Large intestine (tissue), 3 donors: ENCODE data around the gene LRRC8D. TPM values are rescaled to one million over a fixed set of nuclear protein-coding genes. Genes with fewer than 3 reads are reported as not detected.
"Not testable (repeated sequence)": the region's sequence is repeated elsewhere in the genome, so short reads cannot be mapped to it uniquely, and the experiment has no call there.

ENCODE experiments used
- DNase-seq, 2 donors: peaks; one replicate each; pipeline versions ENCODE4 v3.0.0 to v3.0.0-alpha.2; 2013
- H3K27ac ChIP-seq: one replicate; pipeline ENCODE4 v1.5.1; 2013; ENCODE audit warnings: low read length
- H3K27me3 ChIP-seq: 2 replicates; pipeline ENCODE4 v1.6.1; 2013; ENCODE audit warnings: low read length; ENCODE audit not compliant: control insufficient read depth, insufficient read depth
- H3K36me3 ChIP-seq: 2 replicates; pipeline ENCODE4 v1.6.1; 2013; ENCODE audit warnings: low read length; ENCODE audit not compliant: control insufficient read depth, insufficient read depth
- H3K4me1 ChIP-seq: one replicate; pipeline ENCODE4 v1.6.1; 2013; ENCODE audit warnings: low read length; ENCODE audit not compliant: control insufficient read depth, insufficient read depth
- H3K4me3 ChIP-seq: one replicate; pipeline ENCODE4 v1.5.1; 2013; ENCODE audit warnings: low read length
- H3K9me3 ChIP-seq: one replicate; pipeline ENCODE4 v1.6.1; 2013; ENCODE audit warnings: mild to moderate bottlenecking, low read depth, low read length, moderate library complexity; ENCODE audit not compliant: control insufficient read depth
- WGBS: methylation state at CpG from one replicate; pipeline ENCODE4 v1.1.5; 2013; ENCODE audit warnings: low lambda C conversion rate; ENCODE audit not compliant: insufficient coverage; 5-methylcytosine and 5-hydroxymethylcytosine counted together
- polyA plus RNA-seq: library from polyadenylated mRNA; unstranded; fragments of 120-200 nt; gene quantifications from one replicate; pipeline ENCODE4 v1.2.1, GENCODE V29; 2013

Gene LRRC8D
- polyA plus RNA-seq, 1 donor: 33.3 TPM

DNA sequence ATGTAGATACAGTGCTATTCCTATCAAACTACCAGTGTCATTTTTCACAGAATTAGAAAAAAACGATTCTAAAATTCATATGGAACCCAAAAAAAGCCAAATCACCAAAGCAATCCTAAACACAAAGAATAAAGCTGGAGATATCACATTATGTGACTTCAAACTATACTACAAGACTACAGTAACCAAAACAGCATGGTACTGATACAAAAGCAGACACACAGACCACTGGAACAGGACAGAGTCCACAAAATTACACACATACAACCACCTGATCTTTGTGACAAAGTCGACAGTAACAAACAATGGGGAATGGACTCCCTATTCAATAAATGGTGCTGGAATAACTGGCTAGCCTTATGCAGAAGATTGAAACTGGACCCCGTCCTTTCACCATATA lies 102.7 kb downstream of the LRRC8D start:
- no peak overlapping the region for H3K4me3 ChIP-seq
- DNase-seq: no peak
- H3K9me3 ChIP-seq: peaks cover 4% of the 10 kb centered on the region
- no peaks in the 10 kb centered on the region for H3K36me3 ChIP-seq
- 100% methylated on average over 1 of the region's 3 CpGs for WGBS
- H3K27me3 ChIP-seq: no peaks in the 10 kb centered on the region
- no peaks in the 10 kb centered on the region for H3K4me1 ChIP-seq
- no peak overlapping the region for H3K27ac ChIP-seq

DNA sequence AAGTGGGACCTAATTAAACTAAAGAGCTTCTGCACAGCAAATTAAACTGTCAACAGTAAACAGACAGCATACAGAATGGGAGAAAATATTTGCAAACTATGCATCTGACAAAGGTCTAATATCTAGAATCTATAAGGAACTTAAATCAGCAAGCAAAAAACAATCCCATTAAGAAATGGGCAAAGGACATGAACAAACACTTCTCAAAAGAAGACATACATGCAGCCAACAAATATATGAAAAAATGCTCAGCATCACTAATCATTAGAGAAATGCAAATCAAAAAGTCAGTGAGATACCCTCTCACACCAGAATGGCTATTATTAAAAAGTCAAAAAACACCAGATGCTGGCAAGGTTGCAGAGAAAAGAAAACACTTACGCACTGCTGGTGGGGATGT lies 103.2 kb downstream of the LRRC8D start:
- DNase-seq, H3K4me3 ChIP-seq, H3K36me3 ChIP-seq, H3K27ac ChIP-seq, H3K4me1 ChIP-seq, H3K9me3 ChIP-seq, H3K27me3 ChIP-seq: not testable (repeated sequence)
- WGBS: no CpG with 5 or more reads among the region's 1 CpG

DNA sequence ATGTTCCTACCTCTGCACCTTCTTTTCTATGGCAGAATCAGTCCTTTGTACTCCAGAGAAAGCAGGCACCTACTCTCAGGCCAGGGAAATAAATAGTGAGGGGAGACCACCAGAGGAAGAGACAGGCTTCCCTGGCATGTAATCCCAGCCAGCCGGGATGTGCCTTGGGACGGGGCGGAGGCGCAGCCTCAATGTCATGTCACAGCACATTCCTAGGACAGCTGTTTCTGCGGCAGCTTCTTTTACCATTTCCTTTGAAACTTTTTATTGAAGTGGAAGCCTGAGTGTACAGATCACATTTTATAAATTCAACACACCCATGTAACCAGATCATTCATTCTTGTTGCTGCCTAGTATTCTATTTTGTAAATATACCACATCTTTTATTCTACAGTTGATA lies 106.2 kb downstream of the LRRC8D start:
- Histone ChIP-seq H3K4me1 (peaks cover 13% of the 10 kb centered on the region), H3K9me3 (peaks cover 4% of the 10 kb centered on the region), H3K27ac (no peak overlapping the region), H3K36me3 (no peaks in the 10 kb centered on the region), H3K27me3 (no peaks in the 10 kb centered on the region), H3K4me3 (no peak overlapping the region)
- WGBS: no CpG with 5 or more reads among the region's 5 CpGs
- DNase-seq: no peak

DNA sequence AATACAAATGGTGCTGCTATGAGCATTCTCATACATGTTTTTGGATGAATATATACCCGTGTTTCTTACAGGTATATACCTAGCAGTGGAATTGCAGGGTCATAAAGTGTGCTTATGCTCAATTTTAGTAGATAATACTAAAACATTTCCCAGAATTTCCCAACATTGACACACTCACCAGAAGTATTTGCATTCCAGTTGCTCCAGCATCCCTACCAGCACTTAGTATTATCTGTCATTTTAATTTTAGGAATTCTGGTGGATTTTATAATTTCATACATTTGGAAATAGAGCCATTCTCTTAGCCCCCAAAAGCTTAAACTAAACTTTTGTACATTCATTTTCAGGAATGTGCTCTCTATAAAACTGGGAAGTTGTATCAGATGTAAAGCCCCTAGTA lies 106.6 kb downstream of the LRRC8D start:
- no CpG with 5 or more reads among the region's 1 CpG for WGBS
- Histone ChIP-seq H3K4me3 (no peak overlapping the region), H3K27me3 (no peaks in the 10 kb centered on the region), H3K27ac (no peak overlapping the region), H3K36me3 (no peaks in the 10 kb centered on the region), H3K4me1 (peaks cover 13% of the 10 kb centered on the region), H3K9me3 (peaks cover 4% of the 10 kb centered on the region)
- no peak for DNase-seq

DNA sequence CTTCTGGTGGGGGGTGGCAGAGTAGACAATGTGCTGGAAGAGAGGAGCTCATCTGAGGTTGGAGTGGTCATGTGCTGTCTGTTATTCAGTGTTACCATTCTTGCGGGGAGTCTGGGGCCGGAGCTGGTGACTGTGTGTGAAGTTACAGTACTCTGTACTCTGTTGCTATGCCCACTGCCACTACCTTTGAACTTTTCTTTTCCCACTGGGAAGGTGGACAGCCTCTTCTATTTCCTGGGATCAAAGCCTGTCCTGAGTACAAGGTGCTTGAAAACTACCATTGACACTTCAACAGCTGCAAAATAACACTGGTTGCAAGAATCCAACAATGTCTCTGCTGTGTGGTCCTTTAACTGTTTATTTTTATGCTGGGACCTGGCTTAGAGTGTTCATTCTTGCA lies 107.7 kb downstream of the LRRC8D start:
- Histone ChIP-seq H3K27me3 (no peaks in the 10 kb centered on the region), H3K27ac (peak overlapping the region; percentile 38), H3K36me3 (peaks cover 6% of the 10 kb centered on the region), H3K9me3 (peaks cover 2% of the 10 kb centered on the region), H3K4me3 (no peak overlapping the region), H3K4me1 (peaks cover 13% of the 10 kb centered on the region)
- WGBS: no CpG with 5 or more reads among the region's 2 CpGs
- DNase-seq: peak; percentile 61 to 85

DNA sequence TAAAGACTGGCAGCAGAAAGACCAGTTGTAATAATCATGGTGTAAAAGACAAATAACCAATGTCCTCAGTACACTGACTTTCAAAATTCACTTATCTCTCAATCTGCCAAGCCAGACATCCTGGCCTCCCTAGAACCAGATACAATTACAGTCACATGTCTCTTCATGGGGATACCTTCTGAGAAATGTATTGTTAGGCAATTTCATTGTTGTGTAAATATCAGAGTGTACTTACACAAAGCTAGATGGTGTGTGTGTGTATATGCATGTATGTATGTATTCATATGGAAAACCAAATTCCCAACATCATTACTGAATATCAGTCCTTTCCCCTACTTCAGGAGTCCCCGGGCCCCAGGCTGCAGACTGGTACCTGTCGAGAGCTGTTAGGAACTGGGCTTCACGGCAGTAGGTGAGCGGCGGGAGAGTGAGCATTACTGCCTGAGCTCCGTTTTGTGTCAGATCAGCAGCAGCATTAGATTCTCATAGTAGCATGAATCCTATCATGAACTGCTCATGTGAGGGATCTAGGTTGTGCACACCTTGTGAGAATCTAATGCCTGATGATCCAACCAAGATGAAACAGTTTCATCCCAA lies 108.7 kb downstream of the LRRC8D start:
- H3K27ac ChIP-seq: peak overlapping the region; percentile 38
- H3K27me3 ChIP-seq: no peaks in the 10 kb centered on the region
- no CpG with 5 or more reads among the region's 6 CpGs for WGBS
- DNase-seq: no peak
- H3K4me1 ChIP-seq: peaks cover 13% of the 10 kb centered on the region
- no peak overlapping the region for H3K4me3 ChIP-seq
- no peaks in the 10 kb centered on the region for H3K9me3 ChIP-seq
- peaks cover 16% of the 10 kb centered on the region for H3K36me3 ChIP-seq

DNA sequence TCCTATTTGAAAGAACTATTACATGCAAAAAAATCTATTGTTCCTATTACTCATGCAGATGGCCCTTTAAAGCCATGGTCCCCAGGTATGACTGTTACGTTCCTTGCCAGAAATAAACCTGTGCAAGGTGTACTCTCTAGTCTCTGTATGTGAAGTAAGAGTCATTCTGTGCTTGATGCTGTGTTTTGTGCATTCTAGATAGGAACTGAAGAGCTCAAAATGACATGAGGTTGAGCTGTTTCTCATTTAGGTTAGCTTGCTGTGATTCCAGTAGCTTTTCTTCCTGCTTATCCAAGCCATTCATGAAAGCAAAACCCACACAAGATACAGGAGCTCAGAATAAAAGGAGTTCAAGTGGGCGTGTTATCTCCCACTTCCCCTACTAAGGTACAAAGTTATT lies 109.7 kb downstream of the LRRC8D start:
- peak in 1 of 2 donors; percentile 43 for DNase-seq
- Histone ChIP-seq H3K4me3 (no peak overlapping the region), H3K9me3 (no peaks in the 10 kb centered on the region), H3K27ac (peak overlapping the region; percentile 47), H3K27me3 (no peaks in the 10 kb centered on the region), H3K4me1 (peaks cover 13% of the 10 kb centered on the region), H3K36me3 (peaks cover 23% of the 10 kb centered on the region)
- 40% methylated on average over 1 of the region's 2 CpGs for WGBS

DNA sequence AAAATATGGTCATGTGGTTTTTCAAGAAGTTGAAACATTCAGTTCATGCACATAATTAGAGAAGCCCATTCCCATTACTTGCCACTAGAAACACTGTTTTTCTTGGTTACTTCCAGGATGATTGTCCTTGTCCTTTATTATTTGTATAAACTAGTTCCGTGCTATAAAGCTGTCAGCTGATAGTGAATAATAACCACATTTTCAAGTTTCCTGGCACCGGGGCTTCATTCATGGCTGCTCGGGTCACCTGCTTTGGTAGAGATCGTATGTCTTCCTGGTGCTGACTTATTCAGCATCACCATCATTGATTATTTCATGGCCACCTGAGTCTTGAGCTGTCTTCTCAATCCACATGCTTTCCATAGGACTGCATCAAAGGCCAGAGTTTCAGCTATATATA lies 111.1 kb downstream of the LRRC8D start:
- WGBS: no CpG with 5 or more reads among the region's 4 CpGs
- Histone ChIP-seq H3K4me3 (no peak overlapping the region), H3K4me1 (peaks cover 13% of the 10 kb centered on the region), H3K27ac (no peak overlapping the region), H3K9me3 (no peaks in the 10 kb centered on the region), H3K27me3 (no peaks in the 10 kb centered on the region), H3K36me3 (peaks cover 23% of the 10 kb centered on the region)
- DNase-seq: no peak

DNA sequence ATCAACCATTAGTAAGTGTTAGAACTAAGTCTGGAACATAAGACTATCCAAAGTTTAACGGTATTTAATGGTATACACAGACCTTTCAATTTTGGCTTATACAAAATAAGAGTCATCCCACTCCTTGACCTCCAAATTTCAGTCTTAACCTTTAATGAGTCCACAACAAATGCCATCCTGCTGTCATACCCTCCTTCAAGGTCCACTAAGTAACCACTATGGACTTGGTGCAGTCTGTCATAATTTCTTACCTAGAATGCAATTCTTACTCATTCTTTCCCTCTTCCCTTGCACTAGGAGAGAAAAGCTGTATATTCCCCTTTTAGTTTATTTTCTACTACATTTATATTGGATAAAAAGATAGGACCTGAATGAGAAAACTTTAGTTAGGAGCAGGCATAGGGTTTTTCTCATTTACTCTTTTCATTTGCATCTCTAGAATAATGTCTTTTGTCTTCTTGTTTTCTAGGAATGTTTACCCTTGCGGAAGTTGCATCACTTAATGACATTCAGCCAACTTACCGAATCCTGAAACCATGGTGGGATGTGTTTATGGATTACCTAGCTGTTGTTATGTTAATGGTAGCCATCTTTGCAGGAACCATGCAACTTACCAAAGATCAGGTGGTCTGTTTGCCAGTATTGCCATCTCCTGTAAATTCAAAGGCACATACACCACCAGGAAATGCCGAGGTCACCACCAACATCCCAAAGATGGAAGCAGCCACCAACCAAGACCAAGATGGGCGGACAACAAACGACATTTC lies 111.9 kb downstream of the LRRC8D start:
- Histone ChIP-seq H3K4me1 (peaks cover 13% of the 10 kb centered on the region), H3K36me3 (peaks cover 23% of the 10 kb centered on the region), H3K27ac (no peak overlapping the region), H3K4me3 (no peak overlapping the region), H3K27me3 (no peaks in the 10 kb centered on the region), H3K9me3 (no peaks in the 10 kb centered on the region)
- no peak for DNase-seq
- WGBS: no CpG with 5 or more reads among the region's 6 CpGs

DNA sequence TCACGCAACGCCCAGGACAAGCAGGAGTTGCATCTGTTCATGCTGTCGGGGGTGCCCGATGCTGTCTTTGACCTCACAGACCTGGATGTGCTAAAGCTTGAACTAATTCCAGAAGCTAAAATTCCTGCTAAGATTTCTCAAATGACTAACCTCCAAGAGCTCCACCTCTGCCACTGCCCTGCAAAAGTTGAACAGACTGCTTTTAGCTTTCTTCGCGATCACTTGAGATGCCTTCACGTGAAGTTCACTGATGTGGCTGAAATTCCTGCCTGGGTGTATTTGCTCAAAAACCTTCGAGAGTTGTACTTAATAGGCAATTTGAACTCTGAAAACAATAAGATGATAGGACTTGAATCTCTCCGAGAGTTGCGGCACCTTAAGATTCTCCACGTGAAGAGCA lies 113.6 kb downstream of the LRRC8D start:
- peaks cover 23% of the 10 kb centered on the region for H3K36me3 ChIP-seq
- no peak overlapping the region for H3K27ac ChIP-seq
- no peaks in the 10 kb centered on the region for H3K9me3 ChIP-seq
- H3K27me3 ChIP-seq: no peaks in the 10 kb centered on the region
- 60% methylated on average over 1 of the region's 11 CpGs for WGBS
- H3K4me1 ChIP-seq: peaks cover 7% of the 10 kb centered on the region
- no peak overlapping the region for H3K4me3 ChIP-seq
- DNase-seq: no peak

DNA sequence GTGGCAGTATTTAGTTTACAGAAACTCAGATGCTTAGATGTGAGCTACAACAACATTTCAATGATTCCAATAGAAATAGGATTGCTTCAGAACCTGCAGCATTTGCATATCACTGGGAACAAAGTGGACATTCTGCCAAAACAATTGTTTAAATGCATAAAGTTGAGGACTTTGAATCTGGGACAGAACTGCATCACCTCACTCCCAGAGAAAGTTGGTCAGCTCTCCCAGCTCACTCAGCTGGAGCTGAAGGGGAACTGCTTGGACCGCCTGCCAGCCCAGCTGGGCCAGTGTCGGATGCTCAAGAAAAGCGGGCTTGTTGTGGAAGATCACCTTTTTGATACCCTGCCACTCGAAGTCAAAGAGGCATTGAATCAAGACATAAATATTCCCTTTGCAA lies 114.4 kb downstream of the LRRC8D start:
- no peak overlapping the region for H3K27ac ChIP-seq
- peaks cover 23% of the 10 kb centered on the region for H3K36me3 ChIP-seq
- no peaks in the 10 kb centered on the region for H3K9me3 ChIP-seq
- WGBS: no CpG with 5 or more reads among the region's 4 CpGs
- no peak overlapping the region for H3K4me3 ChIP-seq
- H3K4me1 ChIP-seq: peaks cover 3% of the 10 kb centered on the region
- H3K27me3 ChIP-seq: no peaks in the 10 kb centered on the region
- no peak for DNase-seq
